GM23248 (cell line): ENCODE data around the gene RIPPLY3.

Experiments used
- EZH2 ChIP-seq: fragments of 200-600 bp; sonication (generic); IDR thresholded peaks from 2 replicates; pipeline ENCODE4 v1.6.1; 2018; ENCODE audit warnings: antibody characterized with exemption, mild to moderate bottlenecking; ENCODE audit not compliant: insufficient read depth, poor library complexity, severe bottlenecking
- EZH2phosphoT487 ChIP-seq: fragments of 200-600 bp; sonication (generic); IDR thresholded peaks from 2 replicates; pipeline ENCODE4 v1.6.1; 2018; ENCODE audit warnings: antibody characterized with exemption, moderate library complexity, mild to moderate bottlenecking, low read depth; ENCODE audit not compliant: insufficient read depth

DNA sequence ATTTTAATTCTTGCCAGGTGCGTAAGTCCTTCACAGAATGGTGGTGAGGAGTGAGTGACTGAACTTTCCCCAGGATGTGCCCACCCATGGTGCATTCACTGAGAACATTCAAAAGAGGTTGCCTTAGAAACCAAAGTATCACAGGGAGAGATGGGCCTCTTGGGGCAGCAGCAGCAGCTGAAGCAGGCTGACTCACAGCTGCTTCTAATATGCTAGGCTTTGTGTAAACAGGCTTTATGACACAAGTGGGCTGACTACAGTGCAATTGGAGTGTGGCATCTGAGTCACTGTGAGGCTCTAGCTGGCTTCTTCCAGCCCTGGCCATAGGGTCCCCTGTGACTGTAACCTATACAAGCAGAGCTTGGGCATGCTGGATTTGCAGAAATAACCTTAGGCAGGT, 53.8 kb downstream of the RIPPLY3 start:
- TF ChIP-seq EZH2 (no peak), EZH2phosphoT487 (no peak)
